Stimulated activated CD4-positive, alpha-beta T cell treated with anti-CD3 and anti-CD28 coated beads, TNF-alpha, amount 100 ng/mL, for 1 hour (primary cell): ENCODE measurements around the gene OPN1SW.

Experiments used
- DNase-seq, 3 donors: peaks; one replicate each; pipeline ENCODE4 v3.0.0-alpha.2; 2020; ENCODE audit warnings: low read depth in 3 of 3, low spot score in 1 of 3

Gene OPN1SW

GRCh38 chr7:128794020-128794419 lies 18.4 kb upstream of the OPN1SW start:
- no peak for DNase-seq

GRCh38 chr7:128793181-128793547 lies 17.6 kb upstream of the OPN1SW start:
- no peak for DNase-seq

GRCh38 chr7:128792471-128793180 lies 17.0 kb upstream of the OPN1SW start:
- DNase-seq = no peak

- DNase-seq = no peak
Measured at GRCh38 chr7:128791972-128792327, 16.4 kb upstream of the OPN1SW start.

GRCh38 chr7:128791121-128791971 lies 15.8 kb upstream of the OPN1SW start, which contains the start of gene CCDC136:
CCDC136 (plus strand) TSS chr7:128791968; CDS start chr7:128792412, 444 bp downstream.
- DNase-seq = peak; percentile 27 to 66 (median 60)

- DNase-seq = no peak
Measured at GRCh38 chr7:128790315-128791041, 14.9 kb upstream of the OPN1SW start.

- no peak for DNase-seq
Measured at GRCh38 chr7:128788446-128789412, 13.1 kb upstream of the OPN1SW start.

GRCh38 chr7:128785738-128786137 lies 10.1 kb upstream of the OPN1SW start:
- no peak for DNase-seq

GRCh38 chr7:128783143-128783861 lies 7.7 kb upstream of the OPN1SW start:
- no peak for DNase-seq

- no peak for DNase-seq
Measured at GRCh38 chr7:128781851-128782250, 6.3 kb upstream of the OPN1SW start.

- no peak for DNase-seq
Measured at GRCh38 chr7:128781126-128781525, 5.5 kb upstream of the OPN1SW start.

- no peak for DNase-seq
Measured at GRCh38 chr7:128778946-128779345, 3.4 kb upstream of the OPN1SW start.

- no peak for DNase-seq
Measured at GRCh38 chr7:128777156-128778123, 1.8 kb upstream of the OPN1SW start.

GRCh38 chr7:128774921-128775320 lies 673 bp downstream of the OPN1SW start:
- DNase-seq = no peak

- DNase-seq = no peak
Measured at GRCh38 chr7:128774029-128774689, 1.4 kb downstream of the OPN1SW start.

- no peak for DNase-seq
Measured at GRCh38 chr7:128773604-128774003, 2.0 kb downstream of the OPN1SW start.

GRCh38 chr7:128770233-128770632 lies 5.4 kb downstream of the OPN1SW start:
- no peak for DNase-seq

- no peak for DNase-seq
Measured at GRCh38 chr7:128767475-128768110, 8.0 kb downstream of the OPN1SW start.
